T47D (cell line): ENCODE results near the gene LIX1.
"Not testable (repeated sequence)": the region's sequence is repeated elsewhere in the genome, so short reads cannot be mapped to it uniquely, and the experiment has no call there.

Source experiments
- DNase-seq, 2 experiments: peaks; one replicate each; pipeline versions ENCODE4 v3.0.0 to v3.0.0-alpha.2; 2011 to 2012; ENCODE audit warnings: low read depth in 1 of 2, low spot score in 1 of 2
- JUND ChIP-seq: IDR thresholded peaks from 2 replicates; pipeline ENCODE4 v1.6.1; 2012; ENCODE audit warnings: low read depth
- in situ Hi-C: cut with HindIII; loops from 2 replicates; pipeline ENCODE4 v1.10.0; 2016; ENCODE audit warnings: low sequenced_read_pairs, low pct_unique_long_range_greater_than_20kb

The LIX1 gene

DNA sequence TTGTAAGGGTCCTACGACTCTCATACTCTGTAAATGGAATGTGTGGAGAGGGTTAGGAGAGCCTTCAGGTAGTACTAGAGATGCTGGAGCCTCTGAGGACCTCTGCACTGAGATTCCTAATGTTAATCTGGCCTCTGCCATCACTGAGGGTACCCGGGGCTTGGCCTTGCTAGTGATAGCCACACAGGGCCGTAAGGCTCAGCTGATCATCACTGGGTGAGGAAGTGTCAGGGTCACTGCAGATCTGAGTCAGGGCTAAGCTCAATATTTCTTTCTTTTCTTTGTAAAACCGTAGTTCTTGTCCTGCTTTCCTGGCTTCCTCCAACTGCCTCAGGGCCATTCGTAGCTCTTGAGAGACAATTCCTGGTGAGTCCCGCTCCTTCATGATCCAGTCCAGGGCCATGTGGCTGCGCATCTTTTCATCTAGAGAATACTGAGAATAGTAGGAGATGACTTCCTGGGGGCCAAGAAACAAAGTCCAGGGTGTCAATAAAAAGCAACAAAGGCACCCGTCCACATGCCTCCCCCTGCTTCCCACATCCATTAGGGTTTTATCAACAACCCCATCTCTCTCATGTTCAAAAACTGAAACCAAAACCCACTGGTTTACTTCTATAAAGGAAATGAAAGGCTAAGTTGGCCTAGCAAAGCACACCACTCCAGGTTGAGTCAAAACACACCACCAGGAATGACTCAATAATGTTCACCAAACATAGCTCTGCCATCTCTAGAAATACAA lies 47.7 kb downstream of the LIX1 start:
- in situ Hi-C loops = no loop called here
- DNase-seq = no peak

DNA sequence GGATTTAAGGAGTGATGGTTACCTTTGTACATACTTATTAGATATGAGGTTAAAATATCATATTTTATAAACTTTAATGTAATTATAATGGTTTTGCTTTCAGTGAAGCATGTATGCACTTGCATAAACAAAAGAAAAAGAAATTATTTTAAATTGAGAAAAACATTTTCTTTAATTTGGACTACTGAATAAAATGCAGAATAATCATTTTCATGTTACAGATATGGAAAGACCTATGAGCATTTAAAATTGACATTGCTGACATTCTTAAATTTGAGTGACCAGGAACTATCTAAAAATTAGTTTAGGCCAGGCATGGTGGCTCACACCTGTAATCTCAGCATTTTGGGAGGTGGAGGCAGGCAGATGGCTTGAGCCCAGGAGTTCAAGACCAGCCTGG lies 49.2 kb downstream of the LIX1 start:
- in situ Hi-C loops = no loop called here
- DNase-seq = no peak
- no peak for TF ChIP-seq JUND

More for the DNA sequence above, 47.7 kb downstream of the LIX1 start:
- TF ChIP-seq JUND = no peak

DNA sequence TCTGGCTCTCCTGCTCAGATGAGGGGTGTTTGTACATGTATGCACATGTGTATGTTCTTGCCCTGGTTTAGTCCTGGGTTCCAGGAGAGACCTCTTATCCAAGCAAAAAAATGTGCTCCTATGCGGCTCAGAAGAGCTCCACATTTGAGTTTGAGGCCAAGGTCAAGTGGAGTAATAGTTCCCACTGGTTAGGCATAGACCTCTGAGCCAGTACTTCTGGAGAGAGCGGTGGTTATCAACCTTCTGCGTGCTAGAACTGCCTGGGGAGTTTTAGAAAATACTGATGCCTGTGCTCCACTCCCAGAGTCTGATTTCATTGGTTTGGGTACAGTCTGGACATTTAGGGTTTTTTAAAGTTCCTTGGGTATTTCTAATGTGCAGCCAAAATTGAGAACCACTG lies 51.5 kb downstream of the LIX1 start:
- in situ Hi-C loops = no loop called here
- DNase-seq = no peak
- no peak for TF ChIP-seq JUND

- in situ Hi-C loops = no loop called here
- DNase-seq = no peak
- TF ChIP-seq JUND = no peak
These were observed 53.1 kb downstream of the LIX1 start for GRCh38 chr5:97089149-97089801.

DNA sequence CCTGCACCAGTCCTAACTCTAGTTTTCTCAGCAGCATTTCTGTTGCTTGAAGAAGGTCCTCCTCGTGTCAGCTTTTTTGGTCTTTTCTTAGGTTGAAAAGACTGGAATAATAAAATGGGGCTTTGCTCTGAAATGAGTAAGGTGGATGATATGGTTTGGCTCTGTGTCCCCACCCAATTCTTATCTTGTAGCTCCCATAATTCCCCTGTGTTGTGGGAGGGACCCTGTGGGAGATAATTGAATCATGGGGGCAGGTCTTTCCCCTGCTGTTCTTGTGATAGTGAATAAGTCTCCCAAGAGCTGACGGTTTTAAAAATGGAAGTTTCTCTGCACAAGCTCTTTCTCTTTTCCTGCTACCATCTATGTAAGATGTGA lies 53.6 kb downstream of the LIX1 start:
- no peak for TF ChIP-seq JUND
- DNase-seq = no peak
- in situ Hi-C loops = no loop called here

GRCh38 chr5:97087138-97087537 lies 55.3 kb downstream of the LIX1 start:
- DNase-seq = no peak
- no peak for TF ChIP-seq JUND
- in situ Hi-C loops = no loop called here

DNA sequence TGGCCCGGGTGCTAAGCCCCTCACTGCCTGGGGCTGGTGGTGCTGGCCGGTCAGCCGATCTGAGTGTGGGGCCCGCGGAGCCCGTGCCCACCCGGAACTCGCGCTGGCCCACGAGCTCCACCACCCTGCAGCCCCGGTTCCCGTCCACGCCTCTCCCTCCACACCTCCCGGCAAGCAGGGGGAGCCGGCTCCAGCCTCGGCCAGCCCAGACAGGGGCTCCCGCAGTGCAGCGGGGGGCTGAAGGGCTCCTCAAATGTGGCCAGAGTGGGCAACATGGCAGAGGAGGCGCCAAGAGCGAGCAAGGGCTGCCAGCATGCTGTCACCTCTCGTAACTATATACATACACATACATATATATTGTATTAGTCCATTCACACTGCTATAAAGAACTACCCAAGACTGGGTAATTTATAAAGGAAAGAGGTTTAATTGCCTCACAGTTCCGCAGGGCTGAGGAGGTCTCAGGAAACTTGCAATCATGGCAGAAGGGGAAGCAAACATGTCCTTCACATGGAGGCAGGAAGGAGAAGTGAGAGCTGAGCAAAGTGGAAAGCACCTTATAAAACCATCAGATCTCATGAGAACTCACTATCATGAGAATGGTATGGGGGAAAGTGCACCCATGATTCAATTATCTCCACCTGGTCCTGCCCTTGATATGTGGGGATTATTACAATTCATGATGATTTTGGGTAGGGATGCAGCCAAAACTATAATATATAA lies 56.8 kb downstream of the LIX1 start:
- in situ Hi-C loops = no loop called here
- DNase-seq = no peak
- no peak for TF ChIP-seq JUND

DNA sequence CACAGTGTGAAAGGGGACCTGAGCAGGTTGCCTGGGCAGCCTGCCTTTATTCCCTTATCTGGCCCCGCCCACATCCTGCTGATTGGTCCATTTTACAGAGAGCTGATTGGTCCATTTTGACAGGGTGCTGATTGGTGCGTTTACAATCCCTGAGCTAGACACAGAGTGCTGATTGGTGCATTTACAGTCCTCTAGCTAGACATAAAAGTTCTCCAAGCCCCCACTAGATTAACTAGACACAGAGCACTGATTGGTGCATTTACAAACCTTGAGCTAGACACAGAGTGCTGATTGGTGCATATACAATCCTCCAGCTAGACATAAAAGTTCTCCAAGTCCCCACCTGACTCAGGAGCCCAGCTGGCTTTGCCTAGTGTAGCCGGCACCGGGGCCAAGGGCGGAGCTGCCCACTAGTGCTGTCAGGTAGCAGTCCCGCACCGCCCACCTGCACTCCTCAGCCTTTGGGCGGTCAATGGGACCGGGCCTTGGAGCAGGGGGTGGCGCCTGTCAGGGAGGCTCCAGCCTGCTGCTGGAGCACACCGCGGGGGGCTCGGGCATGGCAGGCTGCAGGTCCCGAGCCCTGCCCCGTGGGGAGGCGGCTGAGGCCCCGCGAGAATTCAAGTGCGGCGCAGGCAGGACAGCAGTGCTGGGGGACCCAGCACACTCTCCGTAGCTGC lies 57.5 kb downstream of the LIX1 start:
- DNase-seq, in situ Hi-C loops: not testable (repeated sequence)

- TF ChIP-seq JUND = no peak
- DNase-seq = no peak
- in situ Hi-C loops = no loop called here
These were observed 63.3 kb downstream of the LIX1 start for GRCh38 chr5:97078958-97079743.

DNA sequence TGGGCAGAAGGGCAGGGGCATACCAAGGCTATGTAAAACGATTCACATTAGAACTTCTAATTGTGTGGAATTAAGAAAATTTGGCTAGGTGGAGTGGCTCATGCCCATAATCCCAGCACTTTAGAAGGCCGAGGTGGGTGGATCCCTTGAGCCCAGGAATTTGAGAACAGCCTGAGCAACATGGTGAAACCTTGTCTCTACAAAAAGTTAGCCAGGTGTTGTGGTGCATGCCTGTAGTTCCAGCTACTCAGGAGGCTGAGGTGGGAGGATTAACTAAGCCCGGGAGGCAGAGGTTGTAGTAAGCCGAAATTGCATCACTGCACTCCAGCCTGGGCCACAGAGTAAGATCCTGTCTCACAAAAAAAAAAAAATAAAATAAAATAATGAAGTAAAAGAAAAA lies 65.2 kb downstream of the LIX1 start:
- DNase-seq = no peak
- TF ChIP-seq JUND = no peak
- in situ Hi-C loops = no loop called here

DNA sequence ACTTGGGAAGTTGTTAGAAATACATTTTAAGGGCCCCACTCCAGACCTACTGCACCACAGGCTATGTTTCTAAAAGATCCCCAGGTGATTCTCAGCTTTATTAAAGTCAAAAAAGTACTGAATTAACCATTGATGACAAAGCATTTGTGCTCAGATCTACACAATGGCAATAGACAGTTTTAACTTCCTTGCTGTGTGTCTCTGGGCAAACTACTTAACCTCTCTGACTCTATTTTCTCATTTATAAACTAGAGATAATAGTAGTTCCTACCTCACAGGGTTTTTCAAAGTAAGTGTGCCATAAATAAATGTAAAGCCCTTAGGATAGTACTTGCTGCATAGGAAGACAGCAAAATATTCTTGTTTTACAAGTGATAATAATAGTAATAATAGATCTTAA lies 66.3 kb downstream of the LIX1 start:
- in situ Hi-C loops = no loop called here

DNA sequence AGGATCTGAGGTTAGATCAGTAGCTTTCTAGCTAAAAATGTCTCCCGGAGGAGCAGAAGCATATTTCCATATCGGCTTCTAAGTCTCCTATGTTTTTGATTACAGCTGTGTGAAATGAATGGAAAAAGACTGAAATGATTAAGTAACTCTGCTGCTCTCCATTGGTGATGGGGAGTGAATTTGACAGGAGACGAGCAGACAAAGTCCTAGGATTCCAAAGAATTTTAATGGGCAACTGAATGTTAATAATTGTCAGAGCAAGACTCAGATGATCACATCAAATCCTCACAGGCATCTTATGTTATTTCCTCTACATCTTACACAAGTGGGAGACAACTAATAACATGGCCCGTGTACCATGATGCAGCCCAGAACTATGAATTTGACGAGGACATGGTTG lies 66.8 kb downstream of the LIX1 start:
- no peak for DNase-seq
- in situ Hi-C loops = no loop called here
- TF ChIP-seq JUND = no peak

More for the DNA sequence above, 66.3 kb downstream of the LIX1 start:
- TF ChIP-seq JUND = no peak
- DNase-seq = no peak
